H7 (cell line): ENCODE data around the gene TRIM31. TPM values are rescaled to one million over a fixed set of nuclear protein-coding genes. Genes with fewer than 3 reads are reported as not detected.
A peak's percentile ranks its signal among the peaks of the same experiment; 100 is the strongest.
"Not testable (repeated sequence)": the region's sequence is repeated elsewhere in the genome, so short reads cannot be mapped to it uniquely, and the experiment has no call there.

Source experiments
- DNase-seq: peaks from one replicate; pipeline ENCODE4 v3.0.0; 2012
- H3K27me3 ChIP-seq: 2 replicates; pipeline ENCODE4 v1.6.0; 2011; ENCODE audit warnings: mild to moderate bottlenecking, low read length; ENCODE audit not compliant: control insufficient read depth, insufficient read depth
- H3K36me3 ChIP-seq: replicated peaks from 2 replicates; pipeline ENCODE4 v1.5.1; 2011; ENCODE audit warnings: low read length; ENCODE audit not compliant: control insufficient read depth, insufficient read depth
- H3K4me3 ChIP-seq: 2 replicates; pipeline ENCODE4 v1.5.1; 2011; ENCODE audit warnings: low read depth, mild to moderate bottlenecking, control low read depth, low read length, moderate library complexity; ENCODE audit not compliant: insufficient read depth
- total RNA-seq: library from RNA; depleted of rRNA; stranded (reverse); fragments of >200 nt; shearing (Covaris generic); gene quantifications from 2 replicates; pipeline ENCODE4 v1.2.3, GENCODE V29; 2014

The TRIM31 gene
- total RNA-seq, 1 experiment from 2014 or later, result not detected

- Histone ChIP-seq H3K27me3 (peaks cover 18% of the 10 kb centered on the region), H3K36me3 (no peaks in the 10 kb centered on the region), H3K4me3 (no peak overlapping the region)
- no peak for DNase-seq
Measured at GRCh38 chr6:30135147-30135546, 22.3 kb upstream of the TRIM31 start.

GRCh38 chr6:30131947-30132497 lies 19.1 kb upstream of the TRIM31 start:
- no peak for DNase-seq
- no peaks in the 10 kb centered on the region for H3K36me3 ChIP-seq
- no peak overlapping the region for H3K4me3 ChIP-seq
- H3K27me3 ChIP-seq, result peaks cover 49% of the 10 kb centered on the region

GRCh38 chr6:30130887-30131862 lies 18.3 kb upstream of the TRIM31 start:
- no peak overlapping the region for H3K4me3 ChIP-seq
- H3K27me3 ChIP-seq, result peaks cover 56% of the 10 kb centered on the region
- peak; percentile 85 for DNase-seq
- H3K36me3 ChIP-seq, result no peaks in the 10 kb centered on the region

GRCh38 chr6:30130179-30130679 lies 17.3 kb upstream of the TRIM31 start:
- Histone ChIP-seq H3K4me3 (no peak overlapping the region), H3K27me3 (peaks cover 63% of the 10 kb centered on the region), H3K36me3 (no peaks in the 10 kb centered on the region)
- no peak for DNase-seq

- Histone ChIP-seq H3K4me3 (no peak overlapping the region), H3K36me3 (no peaks in the 10 kb centered on the region), H3K27me3 (peaks cover 64% of the 10 kb centered on the region)
- DNase-seq, result no peak
Measured at GRCh38 chr6:30129265-30130178, 16.6 kb upstream of the TRIM31 start.

- H3K36me3 ChIP-seq, result no peaks in the 10 kb centered on the region
- peak; percentile 73 for DNase-seq
- peaks cover 64% of the 10 kb centered on the region for H3K27me3 ChIP-seq
- H3K4me3 ChIP-seq, result peak overlapping the region; percentile 32
Measured at GRCh38 chr6:30127238-30128093, 14.6 kb upstream of the TRIM31 start.

- Histone ChIP-seq H3K27me3 (peaks cover 21% of the 10 kb centered on the region), H3K36me3 (no peaks in the 10 kb centered on the region), H3K4me3 (no peak overlapping the region)
- no peak for DNase-seq
Measured at GRCh38 chr6:30122515-30122914, 9.6 kb upstream of the TRIM31 start.

- H3K27me3 ChIP-seq, result peaks cover 13% of the 10 kb centered on the region
Measured at GRCh38 chr6:30121446-30122366, 8.8 kb upstream of the TRIM31 start.

GRCh38 chr6:30118691-30119090 lies 5.8 kb upstream of the TRIM31 start:
- not testable (repeated sequence) for H3K36me3 ChIP-seq, H3K4me3 ChIP-seq, H3K27me3 ChIP-seq, DNase-seq

More at GRCh38 chr6:30121446-30122366, 8.8 kb upstream of the TRIM31 start:
- Histone ChIP-seq H3K4me3 (no peak overlapping the region), H3K36me3 (no peaks in the 10 kb centered on the region)
- no peak for DNase-seq

- Histone ChIP-seq H3K36me3 (no peaks in the 10 kb centered on the region), H3K4me3 (no peak overlapping the region), H3K27me3 (peaks cover 18% of the 10 kb centered on the region)
- no peak for DNase-seq
Measured at GRCh38 chr6:30116724-30117123, 3.8 kb upstream of the TRIM31 start.

- Histone ChIP-seq H3K4me3 (no peak overlapping the region), H3K36me3 (no peaks in the 10 kb centered on the region), H3K27me3 (peaks cover 22% of the 10 kb centered on the region)
- no peak for DNase-seq
Measured at GRCh38 chr6:30113841-30114240, 951 bp upstream of the TRIM31 start.

- Histone ChIP-seq H3K36me3 (no peaks in the 10 kb centered on the region), H3K27me3 (peaks cover 26% of the 10 kb centered on the region), H3K4me3 (no peak overlapping the region)
- DNase-seq, result no peak
Measured at GRCh38 chr6:30112402-30112994, 392 bp downstream of the TRIM31 start.
